HG02943 (cell line): ENCODE data around the gene PHPT1.
"Not testable (repeated sequence)": the region's sequence is repeated elsewhere in the genome, so short reads cannot be mapped to it uniquely, and the experiment has no call there.

Experiments used
- ATAC-seq: cut with Tn5 transposase; IDR thresholded peaks from one replicate; pipeline ENCODE4 v1.9.1; 2021; ENCODE audit warnings: mild to moderate bottlenecking, low read depth, moderate library complexity; ENCODE audit not compliant: unreplicated experiment

PHPT1 gene

GRCh38 chr9:136849038-136849959 lies at the start of gene PHPT1:
Gene PHPT1 (plus strand): TSS chr9:136849409. CDS start chr9:136849431, 22 bp downstream.
- ATAC-seq = peak; percentile 82

GRCh38 chr9:136799854-136800657 lies 49.2 kb upstream of the PHPT1 start:
- ATAC-seq = no peak

GRCh38 chr9:136802321-136802720 lies 46.9 kb upstream of the PHPT1 start:
- no peak for ATAC-seq

- ATAC-seq = not testable (repeated sequence)
Observed at GRCh38 chr9:136803009-136803550, 46.1 kb upstream of the PHPT1 start.

- ATAC-seq = no peak
Observed at GRCh38 chr9:136803551-136804508, 45.4 kb upstream of the PHPT1 start.

GRCh38 chr9:136804509-136805206 lies 44.6 kb upstream of the PHPT1 start:
- ATAC-seq = no peak

- no peak for ATAC-seq
Observed at GRCh38 chr9:136805207-136805740, 43.9 kb upstream of the PHPT1 start.

GRCh38 chr9:136806067-136806466 lies 43.1 kb upstream of the PHPT1 start:
- no peak for ATAC-seq

- no peak for ATAC-seq
Observed at GRCh38 chr9:136806631-136807201, 42.5 kb upstream of the PHPT1 start.

- peak; percentile 87 for ATAC-seq
Observed at GRCh38 chr9:136807281-136808074, 41.7 kb upstream of the PHPT1 start, which contains the start of gene RABL6. Gene RABL6 (plus strand): TSS chr9:136807948. CDS start chr9:136808197, 249 bp downstream.

- ATAC-seq = peak; percentile 21
Observed at GRCh38 chr9:136808075-136808805, 41.0 kb upstream of the PHPT1 start.

GRCh38 chr9:136808806-136809158 lies 40.4 kb upstream of the PHPT1 start:
- no peak for ATAC-seq

- ATAC-seq = no peak
Observed at GRCh38 chr9:136814725-136815421, 34.3 kb upstream of the PHPT1 start.

- no peak for ATAC-seq
Observed at GRCh38 chr9:136815422-136815782, 33.8 kb upstream of the PHPT1 start.

- no peak for ATAC-seq
Observed at GRCh38 chr9:136820971-136821825, 28.0 kb upstream of the PHPT1 start.
